ENCODE data around the gene CISH. TPM values are rescaled to one million over a fixed set of nuclear protein-coding genes. Genes with fewer than 3 reads are reported as not detected.

CISH gene
- total and polyA plus RNA-seq, 4 donors: 4.7 to 32.5 (median 24.3) TPM

- TF ChIP-seq NR2F2 (IDR thresholded peaks at IDR 0.05) (no peak), RAD21 (IDR thresholded peaks at IDR 0.05) (no peak), MAX (IDR thresholded peaks at IDR 0.05) (no peak), TAF1 (conservative IDR thresholded peaks at IDR 0.05) (no peak), HNF4A (conservative IDR thresholded peaks at IDR 0.05) (no peak), GABPA (IDR thresholded peaks at IDR 0.05 in 1 of 2, conservative IDR thresholded peaks at IDR 0.05 in 1 of 2) (no peak), HNF4G (IDR thresholded peaks at IDR 0.05) (no peak), YY1 (IDR thresholded peaks at IDR 0.05) (no peak)
- TF ChIP-seq, protein P1, sequence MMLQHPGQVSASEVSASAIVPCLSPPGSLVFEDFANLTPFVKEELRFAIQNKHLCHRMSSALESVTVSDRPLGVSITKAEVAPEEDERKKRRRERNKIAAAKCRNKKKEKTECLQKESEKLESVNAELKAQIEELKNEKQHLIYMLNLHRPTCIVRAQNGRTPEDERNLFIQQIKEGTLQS (IDR thresholded peaks at IDR 0.05): no peak
These were observed 546 bp downstream of the CISH start (continued) for GRCh38 chr3:50610992-50611463.

- peak; percentile 82 for DNase-seq (ENCODE audit: low spot score)
- WGBS: 48% methylated on average over 6 of the region's 6 CpGs
- peak overlapping the region; percentile 85 to 86 for H3K27ac ChIP-seq (ENCODE audit: low read depth in 1 of 2, low read length in 2 of 2)
- no peaks in the 10 kb centered on the region for H3K27me3 ChIP-seq (ENCODE audit: control insufficient read depth in 4 of 4, insufficient read depth in 4 of 4, low read length in 3 of 4)
- H3K36me3 ChIP-seq (ENCODE audit: control insufficient read depth in 4 of 4, insufficient read depth in 3 of 4, low read depth in 1 of 4, low read length in 3 of 4): peaks cover 9 to 24% (median 15%) of the 10 kb centered on the region in 4 donors
- peak overlapping the region; percentile 61 to 76 for H3K9ac ChIP-seq (ENCODE audit: low read depth in 1 of 2, low read length in 2 of 2)
- no peaks in the 10 kb centered on the region for H3K9me3 ChIP-seq (ENCODE audit: control insufficient read depth in 4 of 4, low read length in 3 of 4)
- peaks cover 14 to 77% (median 54%) of the 10 kb centered on the region in 4 donors for H3K4me1 ChIP-seq (ENCODE audit: control insufficient read depth in 4 of 4, insufficient read depth in 4 of 4, low read length in 3 of 4)
- H3K4me3 ChIP-seq (ENCODE audit: low read depth in 1 of 3, low read length in 3 of 3): peak overlapping the region; percentile 73 to 91 (median 88)
- TF ChIP-seq, protein P1 (IDR thresholded peaks at IDR 0.05): peak; percentile 47
- TF ChIP-seq NR2F2 (IDR thresholded peaks at IDR 0.05) (no peak), REST (IDR thresholded peaks at IDR 0.05) (no peak), HNF4G (IDR thresholded peaks at IDR 0.05) (no peak)
These were observed 1.2 kb downstream of the CISH start for GRCh38 chr3:50610181-50610971.

DNA sequence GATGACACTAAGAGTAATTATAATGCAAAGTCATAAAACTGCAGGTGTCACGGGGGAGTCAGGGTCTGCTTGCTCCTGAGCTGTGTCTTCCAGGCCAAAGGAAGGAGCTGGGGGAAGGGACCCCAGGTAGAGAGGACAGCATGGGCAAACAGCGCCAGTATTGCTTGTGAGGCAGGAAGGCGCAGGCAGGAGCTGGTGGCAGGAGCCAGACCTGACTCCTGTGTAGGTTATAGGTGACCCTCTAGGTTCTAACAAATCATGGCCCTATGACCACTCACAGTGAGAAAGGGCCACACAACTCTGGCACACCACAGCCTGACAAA, 1.9 kb downstream of the CISH start:
- TF ChIP-seq CTCF (IDR thresholded peaks at IDR 0.05; ENCODE audit: low read depth, low read length, missing input control) (no peak), MAX (IDR thresholded peaks at IDR 0.05) (no peak), RAD21 (IDR thresholded peaks at IDR 0.05) (no peak), HNF4G (IDR thresholded peaks at IDR 0.05) (no peak), FOXA1 (IDR thresholded peaks at IDR 0.05) (no peak), EGR1 (IDR thresholded peaks at IDR 0.05; ENCODE audit: low read depth in 2 of 2) (no peak)
- H3K9me3 ChIP-seq (ENCODE audit: control insufficient read depth in 4 of 4, low read length in 3 of 4): no peaks in the 10 kb centered on the region
- H3K36me3 ChIP-seq (ENCODE audit: control insufficient read depth in 4 of 4, insufficient read depth in 3 of 4, low read depth in 1 of 4, low read length in 3 of 4): peaks cover 9 to 24% (median 15%) of the 10 kb centered on the region in 4 donors
- peak overlapping the region; percentile 2 to 5 for H3K27ac ChIP-seq (ENCODE audit: low read depth in 1 of 2, low read length in 2 of 2)
- no peaks in the 10 kb centered on the region for H3K27me3 ChIP-seq (ENCODE audit: control insufficient read depth in 4 of 4, insufficient read depth in 4 of 4, low read length in 3 of 4)
- WGBS: 66% methylated on average over 3 of the region's 3 CpGs
- peak overlapping the region; percentile 73 to 91 (median 88) for H3K4me3 ChIP-seq (ENCODE audit: low read depth in 1 of 3, low read length in 3 of 3)
- H3K9ac ChIP-seq (ENCODE audit: low read depth in 1 of 2, low read length in 2 of 2): peak overlapping the region in 1 of 2 donors; percentile 48
- H3K4me1 ChIP-seq (ENCODE audit: control insufficient read depth in 4 of 4, insufficient read depth in 4 of 4, low read length in 3 of 4): peaks cover 14 to 78% (median 59%) of the 10 kb centered on the region in 4 donors
- DNase-seq (ENCODE audit: low spot score): no peak

Data from liver (tissue), 9 donors.